DOHH2 (cell line): ENCODE data around the gene EIF4B.

ENCODE experiments used
- H3F3A ChIP-seq: fragments of 200-600 bp; sonication (generic), shearing (Covaris generic); 2 replicates; pipeline ENCODE4 v1.6.0; 2016; ENCODE audit warnings: antibody characterized with exemption, mild to moderate bottlenecking; ENCODE audit not compliant: control insufficient read depth, insufficient read depth
- H3K27ac ChIP-seq: fragments of 200-600 bp; sonication (generic); 2 replicates; pipeline ENCODE4 v1.5.1; 2014; ENCODE audit warnings: low read depth, mild to moderate bottlenecking, low read length, moderate library complexity
- H3K27me3 ChIP-seq: fragments of 200-600 bp; sonication (generic); 2 replicates; pipeline ENCODE4 v1.6.1; 2014; ENCODE audit warnings: mild to moderate bottlenecking, low read length, mixed read lengths; ENCODE audit not compliant: control insufficient read depth
- H3K36me3 ChIP-seq: fragments of 200-600 bp; sonication (generic); 2 replicates; pipeline ENCODE4 v1.6.1; 2014; ENCODE audit warnings: mild to moderate bottlenecking, low read length, moderate library complexity, mixed read lengths; ENCODE audit not compliant: control insufficient read depth
- H3K4me1 ChIP-seq: fragments of 200-600 bp; sonication (generic); 2 replicates; pipeline ENCODE4 v1.6.1; 2014; ENCODE audit warnings: mild to moderate bottlenecking, low read length, mixed read lengths; ENCODE audit not compliant: control insufficient read depth
- H3K4me2 ChIP-seq: fragments of 200-600 bp; sonication (generic); 2 replicates; pipeline ENCODE4 v1.6.0; 2014; ENCODE audit warnings: mild to moderate bottlenecking, low read length, moderate library complexity
- H3K4me3 ChIP-seq: fragments of 200-600 bp; sonication (generic); 2 replicates; pipeline ENCODE4 v1.5.1; 2014; ENCODE audit warnings: mild to moderate bottlenecking, low read length, mixed read lengths
- H3K79me2 ChIP-seq: fragments of 200-600 bp; sonication (generic); 2 replicates; pipeline ENCODE4 v1.6.1; 2014; ENCODE audit warnings: mild to moderate bottlenecking, low read length, mixed read lengths; ENCODE audit not compliant: control insufficient read depth
- H3K9me2 ChIP-seq: fragments of 200-600 bp; sonication (generic); replicated peaks from 2 replicates; pipeline ENCODE4 v1.6.1; 2014; ENCODE audit warnings: mild to moderate bottlenecking, low read length, mixed read lengths; ENCODE audit not compliant: control insufficient read depth
- H3K9me3 ChIP-seq: fragments of 200-600 bp; sonication (generic); 2 replicates; pipeline ENCODE4 v1.6.1; 2014; ENCODE audit warnings: antibody characterized with exemption, low read length, mixed read lengths; ENCODE audit not compliant: control insufficient read depth, insufficient read depth
- H4K20me1 ChIP-seq: fragments of 200-600 bp; sonication (generic); 2 replicates; pipeline ENCODE4 v1.6.0; 2014; ENCODE audit warnings: low read depth, mild to moderate bottlenecking, antibody characterized with exemption, low read length, moderate library complexity; ENCODE audit not compliant: control insufficient read depth, insufficient read depth
- EZH2phosphoT487 ChIP-seq: fragments of 200-600 bp; sonication (generic); IDR thresholded peaks from 2 replicates; pipeline ENCODE4 v1.6.1; 2017; ENCODE audit warnings: borderline replicate concordance, mild to moderate bottlenecking, antibody characterized with exemption, low read length, moderate library complexity, mixed read lengths
- TF ChIP-seq, protein P1 (sequence below): fragments of 200-600 bp; sonication (generic); IDR thresholded peaks from one replicate; pipeline ENCODE4 v1.5.1; 2014; ENCODE audit warnings: antibody characterized with exemption, mild to moderate bottlenecking, low read depth, low read length; ENCODE audit not compliant: poor library complexity, severe bottlenecking

Gene EIF4B

DNA sequence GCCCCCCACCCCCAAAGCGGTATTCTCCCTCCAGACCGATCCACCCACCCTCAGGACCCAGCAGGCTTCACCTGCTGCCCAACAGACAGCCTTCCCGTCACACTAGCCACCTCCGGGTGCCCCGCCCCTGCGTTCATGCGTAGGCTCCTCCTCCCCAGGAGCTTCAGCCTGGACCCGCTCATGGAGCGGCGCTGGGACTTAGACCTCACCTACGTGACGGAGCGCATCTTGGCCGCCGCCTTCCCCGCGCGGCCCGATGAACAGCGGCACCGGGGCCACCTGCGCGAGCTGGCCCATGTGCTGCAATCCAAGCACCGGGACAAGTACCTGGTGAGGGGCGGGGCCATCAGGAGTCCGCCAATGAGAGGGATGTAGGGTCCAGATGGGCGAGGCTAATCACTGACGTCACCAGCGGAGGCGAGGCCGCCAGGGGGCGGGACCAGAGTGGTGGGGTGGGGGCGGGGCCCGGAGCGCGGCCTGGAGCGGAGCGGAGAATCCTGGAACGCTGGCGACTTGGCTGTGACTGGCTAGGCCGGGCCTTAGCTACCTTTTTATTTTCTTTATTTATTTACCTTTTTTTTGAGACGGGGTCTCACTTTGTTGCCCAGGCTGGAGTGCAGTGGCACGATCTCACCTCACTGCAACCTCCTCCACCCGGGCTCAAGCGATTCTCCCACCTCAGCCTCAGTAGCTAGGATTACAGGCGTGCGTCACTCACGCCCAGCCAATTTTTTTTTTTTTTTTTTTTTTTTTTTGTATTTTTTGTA lies 48.0 kb downstream of the EIF4B start:
- Histone ChIP-seq H3K36me3 (no peaks in the 10 kb centered on the region), H3F3A (0 out of 2 replicates have a peak, but pooled peaks cover 4% of the 10 kb centered on the region), H3K9me2 (no peaks in the 10 kb centered on the region), H3K9me3 (no peaks in the 10 kb centered on the region), H3K4me1 (peaks cover 9% of the 10 kb centered on the region), H3K4me2 (peak overlapping the region; percentile 87), H4K20me1 (0 out of 2 replicates have a peak, but pooled peaks cover 3% of the 10 kb centered on the region), H3K27me3 (peaks cover 5% of the 10 kb centered on the region), H3K79me2 (no peaks in the 10 kb centered on the region), H3K27ac (0 out of 2 replicates have a peak overlapping the region, but pooled peaks have one; percentile 5), H3K4me3 (peak overlapping the region; percentile 89)
- TF ChIP-seq, protein P1, sequence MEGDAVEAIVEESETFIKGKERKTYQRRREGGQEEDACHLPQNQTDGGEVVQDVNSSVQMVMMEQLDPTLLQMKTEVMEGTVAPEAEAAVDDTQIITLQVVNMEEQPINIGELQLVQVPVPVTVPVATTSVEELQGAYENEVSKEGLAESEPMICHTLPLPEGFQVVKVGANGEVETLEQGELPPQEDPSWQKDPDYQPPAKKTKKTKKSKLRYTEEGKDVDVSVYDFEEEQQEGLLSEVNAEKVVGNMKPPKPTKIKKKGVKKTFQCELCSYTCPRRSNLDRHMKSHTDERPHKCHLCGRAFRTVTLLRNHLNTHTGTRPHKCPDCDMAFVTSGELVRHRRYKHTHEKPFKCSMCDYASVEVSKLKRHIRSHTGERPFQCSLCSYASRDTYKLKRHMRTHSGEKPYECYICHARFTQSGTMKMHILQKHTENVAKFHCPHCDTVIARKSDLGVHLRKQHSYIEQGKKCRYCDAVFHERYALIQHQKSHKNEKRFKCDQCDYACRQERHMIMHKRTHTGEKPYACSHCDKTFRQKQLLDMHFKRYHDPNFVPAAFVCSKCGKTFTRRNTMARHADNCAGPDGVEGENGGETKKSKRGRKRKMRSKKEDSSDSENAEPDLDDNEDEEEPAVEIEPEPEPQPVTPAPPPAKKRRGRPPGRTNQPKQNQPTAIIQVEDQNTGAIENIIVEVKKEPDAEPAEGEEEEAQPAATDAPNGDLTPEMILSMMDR: no peak
- no peak for TF ChIP-seq EZH2phosphoT487

DNA sequence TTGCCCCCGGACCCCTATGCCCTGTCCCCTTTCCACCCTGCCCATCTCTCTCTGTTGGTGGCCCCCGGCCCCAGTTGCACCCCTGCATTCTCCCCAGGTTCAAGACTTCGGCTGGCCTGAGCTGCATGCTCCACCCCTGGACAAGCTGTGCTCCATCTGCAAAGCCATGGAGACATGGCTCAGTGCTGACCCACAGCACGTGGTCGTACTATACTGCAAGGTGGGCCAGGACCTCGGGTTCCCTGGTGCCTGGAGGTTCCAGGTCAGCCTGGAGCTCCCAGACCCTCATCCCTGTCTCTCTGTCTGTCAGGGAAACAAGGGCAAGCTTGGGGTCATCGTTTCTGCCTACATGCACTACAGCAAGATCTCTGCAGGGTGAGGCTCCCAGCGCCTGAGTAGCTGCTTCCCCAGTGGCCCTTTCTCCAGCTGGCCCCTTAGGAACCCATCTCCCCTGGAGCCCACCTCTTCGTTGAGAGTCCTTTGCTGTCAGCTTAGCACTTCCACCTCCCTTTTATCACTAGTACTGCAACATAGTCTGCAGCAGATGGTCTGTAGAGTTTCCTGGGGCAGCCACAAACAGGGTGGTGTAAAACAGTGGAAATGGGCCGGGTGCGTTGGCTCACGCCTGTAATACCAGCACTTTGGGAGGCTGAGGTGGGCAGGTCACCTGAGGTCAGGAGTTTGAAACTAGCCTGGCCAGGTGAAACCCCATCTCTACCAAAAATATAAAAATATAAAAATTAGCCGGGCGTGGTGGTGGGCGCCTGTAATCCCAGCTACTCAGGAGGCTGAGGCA lies 49.4 kb downstream of the EIF4B start:
- H3K27me3 ChIP-seq: peaks cover 5% of the 10 kb centered on the region
- 0 out of 2 replicates have a peak, but pooled peaks cover 3% of the 10 kb centered on the region for H4K20me1 ChIP-seq
- H3K4me1 ChIP-seq: peaks cover 9% of the 10 kb centered on the region
- H3K27ac ChIP-seq: no peak overlapping the region
- H3K4me3 ChIP-seq: no peak overlapping the region
- H3F3A ChIP-seq: 0 out of 2 replicates have a peak, but pooled peaks cover 4% of the 10 kb centered on the region
- no peaks in the 10 kb centered on the region for H3K79me2 ChIP-seq
- no peaks in the 10 kb centered on the region for H3K36me3 ChIP-seq
- H3K9me2 ChIP-seq: no peaks in the 10 kb centered on the region
- H3K4me2 ChIP-seq: no peak overlapping the region
- H3K9me3 ChIP-seq: no peaks in the 10 kb centered on the region
- TF ChIP-seq, protein P1: no peak
- TF ChIP-seq EZH2phosphoT487: no peak

DNA sequence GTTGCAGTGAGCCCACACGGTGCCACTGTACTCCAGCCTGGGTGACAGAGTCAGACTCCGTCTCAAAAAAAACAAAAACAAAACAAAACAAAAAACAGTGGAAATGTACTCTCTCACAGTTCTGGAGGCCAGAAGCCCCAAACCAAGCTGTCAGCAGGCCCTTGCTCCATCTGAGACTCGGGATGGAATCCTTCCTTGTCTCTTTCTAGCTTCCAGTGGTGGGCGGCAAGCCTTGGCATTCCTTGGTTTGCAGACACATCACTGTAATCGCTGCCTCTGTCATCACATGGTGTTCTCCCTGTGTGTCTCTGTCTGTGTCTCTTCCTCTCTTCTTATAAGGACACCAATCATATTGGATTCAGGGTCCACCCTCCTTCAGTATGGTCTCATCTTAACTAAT lies 50.0 kb downstream of the EIF4B start:
- H3K36me3 ChIP-seq: no peaks in the 10 kb centered on the region
- H3K4me3 ChIP-seq: no peak overlapping the region
- no peak overlapping the region for H3K27ac ChIP-seq
- H3K4me1 ChIP-seq: peaks cover 9% of the 10 kb centered on the region
- 0 out of 2 replicates have a peak, but pooled peaks cover 4% of the 10 kb centered on the region for H3F3A ChIP-seq
- peaks cover 5% of the 10 kb centered on the region for H3K27me3 ChIP-seq
- no peaks in the 10 kb centered on the region for H3K9me2 ChIP-seq
- H3K4me2 ChIP-seq: no peak overlapping the region
- no peaks in the 10 kb centered on the region for H3K79me2 ChIP-seq
- TF ChIP-seq, protein P1: no peak
- no peak for TF ChIP-seq EZH2phosphoT487
- no peaks in the 10 kb centered on the region for H3K9me3 ChIP-seq
- 0 out of 2 replicates have a peak, but pooled peaks cover 3% of the 10 kb centered on the region for H4K20me1 ChIP-seq
